GM12878 (cell line): ENCODE results near the gene SAMSN1. TPM values are rescaled to one million over a fixed set of nuclear protein-coding genes. Genes with fewer than 3 reads are reported as not detected.

ENCODE experiments used
- CBX3 ChIP-seq: fragments of 200-600 bp; sonication (generic); IDR thresholded peaks from 2 replicates; pipeline ENCODE4 v1.6.1; 2016; ENCODE audit warnings: low read depth, borderline replicate concordance
- EGR1 ChIP-seq, 2 experiments: IDR thresholded peaks; 1 replicate in 1 of 2; 2 replicates in 1 of 2; pipeline ENCODE4 v1.6.1; 2011 to 2012; ENCODE audit warnings: low read depth in 2 of 2, low read length in 2 of 2, borderline replicate concordance in 1 of 2, mild to moderate bottlenecking in 1 of 2, moderate library complexity in 1 of 2
- ESRRA ChIP-seq: IDR thresholded peaks from 2 replicates; pipeline ENCODE4 v1.6.1; 2012; ENCODE audit warnings: mild to moderate bottlenecking, low read length, improper control_type of control experiment
- ETV6 ChIP-seq, 2 experiments: fragments of 450-650 bp in 1 of 2; IDR thresholded peaks in 1 of 2; conservative IDR thresholded peaks in 1 of 2; 2 replicates each; pipeline ENCODE4 v1.6.1; 2014; ENCODE audit warnings: antibody characterized with exemption in 1 of 2, borderline replicate concordance in 1 of 2, low read depth in 1 of 2, mild to moderate bottlenecking in 1 of 2, moderate library complexity in 1 of 2
- EZH2 ChIP-seq: IDR thresholded peaks from 2 replicates; pipeline ENCODE4 v1.6.1; 2012; ENCODE audit warnings: low read depth, mild to moderate bottlenecking, control low read depth, inconsistent platforms, low read length, borderline replicate concordance; ENCODE audit not compliant: control insufficient read depth
- HDAC6 ChIP-seq: fragments of 200-600 bp; sonication (generic); IDR thresholded peaks from one replicate; pipeline ENCODE4 v1.8.0; 2017; ENCODE audit warnings: antibody characterized with exemption; ENCODE audit not compliant: unreplicated experiment
- MEF2A ChIP-seq: IDR thresholded peaks from 2 replicates; pipeline ENCODE4 v1.6.1; 2011; ENCODE audit warnings: low read depth, mild to moderate bottlenecking, low read length, moderate library complexity; ENCODE audit not compliant: insufficient read depth
- MEF2B ChIP-seq: fragments of 450-650 bp; IDR thresholded peaks from 2 replicates; pipeline ENCODE4 v1.6.1; 2018; ENCODE audit warnings: mild to moderate bottlenecking, moderate library complexity; ENCODE audit not compliant: partially characterized antibody, poor library complexity, severe bottlenecking
- MYB ChIP-seq: fragments of 150-350 bp; IDR thresholded peaks from 2 replicates; pipeline ENCODE4 v1.6.1; 2014; ENCODE audit warnings: mild to moderate bottlenecking, low read depth, low read length, borderline replicate concordance
- NFIC ChIP-seq: IDR thresholded peaks from 2 replicates; pipeline ENCODE4 v1.6.1; 2012; ENCODE audit warnings: low read depth, mild to moderate bottlenecking, inconsistent platforms, low read length, moderate library complexity
- PML ChIP-seq: IDR thresholded peaks from 2 replicates; pipeline ENCODE4 v1.6.1; 2012; ENCODE audit warnings: low read length, inconsistent platforms
- RAD21 ChIP-seq: IDR thresholded peaks from 2 replicates; pipeline ENCODE4 v1.6.1; 2011; ENCODE audit warnings: mild to moderate bottlenecking, low read depth, low read length, moderate library complexity; ENCODE audit not compliant: insufficient read depth
- SMC3 ChIP-seq: IDR thresholded peaks from 2 replicates; pipeline ENCODE4 v1.6.1; 2011; ENCODE audit warnings: low read length, improper control_type of control experiment, borderline replicate concordance
- TCF7 ChIP-seq: IDR thresholded peaks from 2 replicates; pipeline ENCODE4 v1.6.1; 2014; ENCODE audit warnings: antibody characterized with exemption, borderline replicate concordance
- ZNF207 ChIP-seq: fragments of 450-650 bp; IDR thresholded peaks from 2 replicates; pipeline ENCODE4 v1.6.1; 2014; ENCODE audit warnings: antibody characterized with exemption, mild to moderate bottlenecking, borderline replicate concordance
- polyA plus RNA-seq, 11 experiments: library from polyadenylated mRNA; depleted of rRNA in 4 of 11; unstranded in 6 of 11; stranded (reverse) in 5 of 11; fragments of >200 nt; fragmentation: Nextera tagmentation in 4 of 11; fragmentation: Illumina TruSeq in 1 of 11; extraction: Ambion mirVana in 4 of 11; extraction: Trizol in 1 of 11; gene quantifications; 1 replicate in 1 of 11; 2 replicates in 10 of 11; pipeline versions ENCODE4 v1.2.1 to v1.2.3, GENCODE V29; 2011 to 2016; ENCODE audit warnings: inconsistent platforms in 2 of 11, missing spikeins in 2 of 11, low read depth in 1 of 11
- total RNA-seq, 4 experiments: library from RNA; depleted of rRNA in 3 of 4; stranded (reverse); fragments of >200 nt in 3 of 4; fragmentation: Illumina TruSeq in 1 of 4; extraction: Trizol in 1 of 4; gene quantifications; 2 replicates each; pipeline versions ENCODE4 v1.2.1 to v1.2.3, GENCODE V29; 2013 to 2021
- TF ChIP-seq, protein P1 (sequence below): fragments of 450-650 bp; IDR thresholded peaks from 2 replicates; pipeline ENCODE4 v1.6.1; 2016; ENCODE audit warnings: mild to moderate bottlenecking
- TF ChIP-seq, protein P2 (sequence below): IDR thresholded peaks from 2 replicates; pipeline ENCODE4 v1.6.1; 2012; ENCODE audit warnings: low read depth, low read length, improper control_type of control experiment
- TF ChIP-seq, protein P3 (sequence below): fragments of 450-650 bp; IDR thresholded peaks from 2 replicates; pipeline ENCODE4 v1.6.1; 2016; ENCODE audit warnings: mild to moderate bottlenecking, moderate library complexity, borderline replicate concordance
- TF ChIP-seq, protein P4 (sequence below): fragments of 450-650 bp; IDR thresholded peaks from 2 replicates; pipeline ENCODE4 v1.6.1; 2016; ENCODE audit warnings: mild to moderate bottlenecking

Gene SAMSN1
- total and polyA plus RNA-seq, 10 of the 15 experiments (the other 5 are each of a cell fraction or from before 2014, with no cell fraction given), result 23.2 to 102 (median 44.9) TPM

DNA sequence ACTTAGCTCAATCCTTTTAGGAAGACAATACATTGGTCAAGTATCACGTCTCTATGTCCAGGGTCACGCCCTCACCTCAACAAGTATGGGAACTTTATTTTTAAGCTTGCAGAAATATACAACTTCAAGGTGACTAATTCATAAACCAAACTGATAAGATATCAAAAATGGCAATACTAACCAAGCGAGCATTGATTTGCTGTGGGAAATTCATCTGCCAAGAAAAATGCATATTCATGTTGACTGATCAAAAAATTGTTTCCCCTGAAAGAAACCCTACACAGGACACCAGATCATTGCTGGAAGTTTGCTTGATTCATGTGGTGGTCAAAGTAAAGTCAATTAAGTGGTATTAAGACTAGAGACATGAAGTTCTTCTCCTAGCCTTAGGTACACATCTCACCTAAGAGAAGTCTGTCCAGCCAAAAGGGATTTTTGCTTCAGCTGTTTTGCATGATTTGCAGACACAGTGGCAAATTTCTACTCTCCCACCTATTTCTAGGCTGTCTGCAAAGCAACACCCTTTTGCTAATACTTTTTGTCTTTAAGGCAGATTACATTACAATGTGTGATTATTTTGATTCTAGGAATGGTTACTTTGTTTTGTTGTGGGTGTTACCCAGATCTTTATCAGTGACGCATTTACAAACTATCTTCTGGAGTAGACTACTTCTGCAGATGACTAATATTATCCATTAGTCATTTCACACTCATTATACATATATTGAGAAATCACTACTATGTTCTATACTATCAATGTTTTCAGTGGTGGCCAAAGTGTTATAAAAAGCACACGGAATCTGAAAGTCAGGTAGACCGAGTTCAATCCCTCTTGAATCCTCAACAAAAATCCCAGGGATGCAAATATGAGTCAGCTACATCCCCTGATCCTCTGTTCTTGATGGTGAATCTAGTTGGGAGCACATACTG lies 12.4 kb downstream of the SAMSN1 start (continued):
- TF ChIP-seq CBX3 (no peak), HDAC6 (no peak), EZH2 (no peak), NFIC (peak; percentile 92), PML (peak; percentile 78; the same call in 1 of the 2 replicates), RAD21 (no peak), MYB (no peak), MEF2A (no peak), MEF2B (peak; percentile 83), ESRRA (no peak), TCF7 (no peak; the same call in 1 of the 2 replicates), SMC3 (peak; percentile 2; the same call in 1 of the 2 replicates), ETV6 (conservative IDR thresholded peaks at IDR 0.05 in 1 of 2, IDR thresholded peaks at IDR 0.05 in 1 of 2; ENCODE audit: borderline replicate concordance in 1 of 2, low read depth in 1 of 2) (no peak), ZNF207 (no peak), EGR1 (IDR thresholded peaks at IDR 0.05; ENCODE audit: borderline replicate concordance in 1 of 2, low read depth in 2 of 2, low read length in 2 of 2) (no peak)
- TF ChIP-seq, protein P1, sequence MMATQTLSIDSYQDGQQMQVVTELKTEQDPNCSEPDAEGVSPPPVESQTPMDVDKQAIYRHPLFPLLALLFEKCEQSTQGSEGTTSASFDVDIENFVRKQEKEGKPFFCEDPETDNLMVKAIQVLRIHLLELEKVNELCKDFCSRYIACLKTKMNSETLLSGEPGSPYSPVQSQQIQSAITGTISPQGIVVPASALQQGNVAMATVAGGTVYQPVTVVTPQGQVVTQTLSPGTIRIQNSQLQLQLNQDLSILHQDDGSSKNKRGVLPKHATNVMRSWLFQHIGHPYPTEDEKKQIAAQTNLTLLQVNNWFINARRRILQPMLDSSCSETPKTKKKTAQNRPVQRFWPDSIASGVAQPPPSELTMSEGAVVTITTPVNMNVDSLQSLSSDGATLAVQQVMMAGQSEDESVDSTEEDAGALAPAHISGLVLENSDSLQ, result no peak
- TF ChIP-seq, protein P2, sequence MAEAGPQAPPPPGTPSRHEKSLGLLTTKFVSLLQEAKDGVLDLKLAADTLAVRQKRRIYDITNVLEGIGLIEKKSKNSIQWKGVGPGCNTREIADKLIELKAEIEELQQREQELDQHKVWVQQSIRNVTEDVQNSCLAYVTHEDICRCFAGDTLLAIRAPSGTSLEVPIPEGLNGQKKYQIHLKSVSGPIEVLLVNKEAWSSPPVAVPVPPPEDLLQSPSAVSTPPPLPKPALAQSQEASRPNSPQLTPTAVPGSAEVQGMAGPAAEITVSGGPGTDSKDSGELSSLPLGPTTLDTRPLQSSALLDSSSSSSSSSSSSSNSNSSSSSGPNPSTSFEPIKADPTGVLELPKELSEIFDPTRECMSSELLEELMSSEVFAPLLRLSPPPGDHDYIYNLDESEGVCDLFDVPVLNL, result no peak
- TF ChIP-seq, protein P3, sequence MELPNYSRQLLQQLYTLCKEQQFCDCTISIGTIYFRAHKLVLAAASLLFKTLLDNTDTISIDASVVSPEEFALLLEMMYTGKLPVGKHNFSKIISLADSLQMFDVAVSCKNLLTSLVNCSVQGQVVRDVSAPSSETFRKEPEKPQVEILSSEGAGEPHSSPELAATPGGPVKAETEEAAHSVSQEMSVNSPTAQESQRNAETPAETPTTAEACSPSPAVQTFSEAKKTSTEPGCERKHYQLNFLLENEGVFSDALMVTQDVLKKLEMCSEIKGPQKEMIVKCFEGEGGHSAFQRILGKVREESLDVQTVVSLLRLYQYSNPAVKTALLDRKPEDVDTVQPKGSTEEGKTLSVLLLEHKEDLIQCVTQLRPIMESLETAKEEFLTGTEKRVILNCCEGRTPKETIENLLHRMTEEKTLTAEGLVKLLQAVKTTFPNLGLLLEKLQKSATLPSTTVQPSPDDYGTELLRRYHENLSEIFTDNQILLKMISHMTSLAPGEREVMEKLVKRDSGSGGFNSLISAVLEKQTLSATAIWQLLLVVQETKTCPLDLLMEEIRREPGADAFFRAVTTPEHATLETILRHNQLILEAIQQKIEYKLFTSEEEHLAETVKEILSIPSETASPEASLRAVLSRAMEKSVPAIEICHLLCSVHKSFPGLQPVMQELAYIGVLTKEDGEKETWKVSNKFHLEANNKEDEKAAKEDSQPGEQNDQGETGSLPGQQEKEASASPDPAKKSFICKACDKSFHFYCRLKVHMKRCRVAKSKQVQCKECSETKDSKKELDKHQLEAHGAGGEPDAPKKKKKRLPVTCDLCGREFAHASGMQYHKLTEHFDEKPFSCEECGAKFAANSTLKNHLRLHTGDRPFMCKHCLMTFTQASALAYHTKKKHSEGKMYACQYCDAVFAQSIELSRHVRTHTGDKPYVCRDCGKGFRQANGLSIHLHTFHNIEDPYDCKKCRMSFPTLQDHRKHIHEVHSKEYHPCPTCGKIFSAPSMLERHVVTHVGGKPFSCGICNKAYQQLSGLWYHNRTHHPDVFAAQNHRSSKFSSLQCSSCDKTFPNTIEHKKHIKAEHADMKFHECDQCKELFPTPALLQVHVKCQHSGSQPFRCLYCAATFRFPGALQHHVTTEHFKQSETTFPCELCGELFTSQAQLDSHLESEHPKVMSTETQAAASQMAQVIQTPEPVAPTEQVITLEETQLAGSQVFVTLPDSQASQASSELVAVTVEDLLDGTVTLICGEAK, result 0 out of 2 replicates have a peak, but pooled peaks have one; percentile 15
- TF ChIP-seq, protein P4, sequence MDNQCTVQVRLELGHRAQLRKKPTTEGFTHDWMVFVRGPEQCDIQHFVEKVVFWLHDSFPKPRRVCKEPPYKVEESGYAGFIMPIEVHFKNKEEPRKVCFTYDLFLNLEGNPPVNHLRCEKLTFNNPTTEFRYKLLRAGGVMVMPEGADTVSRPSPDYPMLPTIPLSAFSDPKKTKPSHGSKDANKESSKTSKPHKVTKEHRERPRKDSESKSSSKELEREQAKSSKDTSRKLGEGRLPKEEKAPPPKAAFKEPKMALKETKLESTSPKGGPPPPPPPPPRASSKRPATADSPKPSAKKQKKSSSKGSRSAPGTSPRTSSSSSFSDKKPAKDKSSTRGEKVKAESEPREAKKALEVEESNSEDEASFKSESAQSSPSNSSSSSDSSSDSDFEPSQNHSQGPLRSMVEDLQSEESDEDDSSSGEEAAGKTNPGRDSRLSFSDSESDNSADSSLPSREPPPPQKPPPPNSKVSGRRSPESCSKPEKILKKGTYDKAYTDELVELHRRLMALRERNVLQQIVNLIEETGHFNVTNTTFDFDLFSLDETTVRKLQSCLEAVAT, result no peak
